ENCODE results near the gene KCNA3.
A peak's percentile ranks its signal among the peaks of the same experiment; 100 is the strongest.

KCNA3 gene

DNA sequence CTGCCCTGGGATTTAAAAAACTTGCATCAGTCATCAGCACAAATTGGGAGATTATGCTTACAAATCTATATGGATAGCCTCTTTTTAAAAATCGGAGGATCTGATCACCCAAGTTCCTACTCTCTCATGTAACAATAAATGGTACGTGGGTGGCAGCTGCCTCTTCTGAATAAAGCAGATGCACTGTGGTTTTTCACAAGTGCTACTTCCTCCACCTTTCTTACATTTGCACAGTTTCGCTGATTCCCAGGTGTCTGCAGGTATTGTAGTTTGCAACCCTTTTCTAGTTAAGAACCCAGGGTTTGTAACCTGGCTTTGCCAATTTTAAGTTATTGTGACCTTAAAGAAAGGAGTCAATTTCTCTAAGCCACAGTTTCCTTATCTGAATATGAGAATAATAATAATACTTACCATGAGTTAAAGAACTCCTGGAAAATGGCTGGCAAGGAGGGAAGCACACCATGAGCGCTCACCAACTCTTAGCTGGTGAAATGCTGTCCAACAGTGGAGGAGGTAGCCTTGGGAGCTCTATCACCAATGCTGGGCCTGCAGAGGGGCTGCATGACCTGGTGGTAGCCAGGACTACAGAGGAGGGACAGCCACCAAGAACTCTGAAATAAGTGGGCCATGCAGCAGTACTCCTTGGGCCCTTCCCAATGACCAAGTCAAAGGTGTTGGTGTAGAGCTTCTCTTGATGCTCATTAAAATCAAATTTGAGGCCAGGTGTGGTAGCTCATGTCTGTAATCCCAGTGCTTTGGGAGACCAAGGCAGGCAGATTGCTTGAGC, 38.4 kb downstream of the KCNA3 start:
- no peak for DNase-seq

GRCh38 chr1:110635434-110635833, 39.3 kb downstream of the KCNA3 start:
- DNase-seq, result no peak

- peak; percentile 46 for DNase-seq
Measured at GRCh38 chr1:110634455-110635311, 40.1 kb downstream of the KCNA3 start.

- no peak for DNase-seq
Measured at GRCh38 chr1:110634086-110634454, 40.7 kb downstream of the KCNA3 start.

GRCh38 chr1:110633646-110634030, 41.1 kb downstream of the KCNA3 start:
- no peak for DNase-seq

- no peak for DNase-seq
Measured at GRCh38 chr1:110631836-110632620, 42.7 kb downstream of the KCNA3 start.

DNA sequence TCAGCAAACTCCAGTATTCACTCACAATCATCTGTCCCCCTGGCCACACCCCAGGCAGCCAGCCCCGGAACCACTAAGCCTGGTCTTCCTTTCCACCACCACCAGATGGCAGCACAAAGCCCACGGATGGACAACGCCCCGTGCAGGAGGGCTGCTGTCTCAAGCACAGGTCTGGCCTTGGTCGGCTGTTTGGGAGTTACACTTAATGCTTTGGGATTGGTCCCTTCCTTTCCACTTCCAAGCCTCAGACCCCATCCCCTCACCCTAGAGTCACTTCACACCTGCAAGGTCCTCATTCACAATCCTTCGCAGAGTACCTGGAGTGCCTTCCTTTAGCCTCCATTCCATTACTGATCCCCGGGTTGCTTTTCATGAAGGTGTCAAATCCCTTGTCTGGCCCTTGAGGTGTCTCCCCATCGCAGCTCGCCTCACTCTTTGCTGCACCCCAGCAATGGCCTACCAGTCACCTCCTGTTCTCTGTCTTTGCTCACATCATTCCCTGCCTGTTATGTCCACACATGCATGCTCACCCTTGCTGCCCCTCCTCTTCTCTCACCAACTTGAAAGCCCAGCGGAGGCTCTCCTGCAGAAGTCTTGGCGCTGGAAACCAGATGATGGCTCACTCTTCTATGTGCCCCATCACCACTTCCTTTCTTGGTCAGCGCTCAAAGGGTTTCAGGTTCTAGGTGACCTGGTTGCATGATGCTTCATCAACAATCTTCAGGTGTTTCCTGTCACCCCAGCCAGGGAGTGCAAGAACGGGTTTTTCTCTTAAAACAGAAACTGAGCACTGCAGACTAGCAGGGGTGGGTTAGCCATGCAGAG, 43.7 kb downstream of the KCNA3 start:
- DNase-seq, result peak; percentile 88

- DNase-seq, result no peak
Measured at GRCh38 chr1:110628323-110629105, 46.2 kb downstream of the KCNA3 start.

DNA sequence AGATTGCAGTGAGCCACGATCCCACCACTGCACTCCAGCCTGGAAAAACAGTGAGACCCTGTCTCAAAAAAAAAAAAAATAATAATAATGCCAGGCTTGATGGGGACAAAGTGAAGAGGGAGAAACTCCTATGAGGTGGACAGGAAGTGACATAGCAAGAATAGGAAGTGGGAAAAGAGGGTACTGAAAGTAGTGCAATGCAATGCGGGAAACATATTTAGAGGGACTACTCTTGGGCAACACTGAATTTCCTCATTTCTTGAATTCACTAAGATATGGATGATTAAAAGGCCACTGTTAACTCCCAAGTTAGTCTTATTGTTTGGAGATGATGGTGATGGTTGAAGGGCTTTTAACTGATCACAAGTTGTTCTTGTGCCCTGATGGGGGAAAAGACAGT, 47.0 kb downstream of the KCNA3 start:
- no peak for DNase-seq

GRCh38 chr1:110626889-110627288, 47.9 kb downstream of the KCNA3 start:
- no peak for DNase-seq

Measured in activated gamma-delta T cell treated with Interleukin-2 at 50 U/mL for 16 hours (primary cell).